HL-60/S4 treated with phorbol 12-myristate 13-acetate at 8.2 ng/mL for 4 days and 3 days (cell line): Measurements from ENCODE around the gene PLEKHH3.
"Not testable (repeated sequence)": the region's sequence is repeated elsewhere in the genome, so short reads cannot be mapped to it uniquely, and the experiment has no call there.

Experiments
- in situ Hi-C: fragments of 300-500 bp; cut with MboI; formaldehyde crosslinking; loops from 2 replicates; pipeline ENCODE4 v1.15.0; 2022; ENCODE audit warnings: low sequenced_read_pairs

Gene PLEKHH3

GRCh38 chr17:42642336-42642735 lies 34.5 kb downstream of the PLEKHH3 start:
- in situ Hi-C loops: no loop called here

- in situ Hi-C loops: no loop called here
These were observed 36.7 kb downstream of the PLEKHH3 start for GRCh38 chr17:42640121-42640520.

- in situ Hi-C loops: no loop called here
These were observed 37.2 kb downstream of the PLEKHH3 start for GRCh38 chr17:42639525-42640113.

- in situ Hi-C loops: no loop called here
These were observed 43.8 kb downstream of the PLEKHH3 start for GRCh38 chr17:42632949-42633444.

- in situ Hi-C loops: no loop called here
These were observed 47.3 kb downstream of the PLEKHH3 start for GRCh38 chr17:42629411-42630009.

GRCh38 chr17:42627032-42627764 lies 49.6 kb downstream of the PLEKHH3 start:
- in situ Hi-C loops: not testable (repeated sequence)

DNA sequence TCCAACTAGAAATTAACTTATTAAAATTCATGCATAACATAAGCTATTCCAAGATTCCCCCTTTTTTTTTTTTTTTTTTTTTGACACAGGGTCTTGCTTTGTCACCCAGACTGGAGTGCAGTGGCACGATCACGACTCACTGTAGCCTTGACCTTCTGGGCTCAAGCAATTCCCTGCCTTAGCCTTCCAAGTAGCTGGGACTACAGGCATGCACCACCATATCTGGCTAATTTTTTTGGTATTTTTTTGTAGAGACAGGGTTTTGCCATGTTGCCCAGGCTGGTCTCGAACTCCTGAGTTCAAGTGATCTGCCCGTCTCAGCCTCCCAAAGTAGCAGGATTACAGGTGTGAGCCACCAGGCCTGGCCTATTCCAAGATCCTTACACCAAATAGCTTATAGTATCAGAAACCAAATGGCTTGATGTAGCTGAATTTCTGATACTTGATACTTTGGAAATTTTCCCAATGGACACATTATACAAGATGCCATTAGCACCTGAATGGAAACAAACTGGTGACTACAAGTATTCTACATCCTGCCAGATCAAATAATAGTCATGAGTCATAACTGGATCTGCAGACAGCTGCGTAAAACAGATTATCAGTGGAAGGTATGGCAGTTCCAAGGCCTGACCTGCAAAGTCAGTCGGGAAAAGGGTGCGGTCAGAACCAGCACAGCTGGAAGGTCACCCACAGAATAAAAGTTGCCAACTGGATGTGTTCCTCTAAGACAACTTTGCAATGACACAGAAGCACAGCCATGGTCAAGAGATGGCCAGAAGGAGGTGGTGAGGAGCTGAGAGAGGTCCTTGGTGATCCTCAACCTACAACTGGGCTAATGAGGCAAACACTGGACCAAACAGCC lies 52.8 kb downstream of the PLEKHH3 start:
- in situ Hi-C loops: no loop called here

- in situ Hi-C loops: no loop called here
These were observed 53.5 kb downstream of the PLEKHH3 start for GRCh38 chr17:42623271-42623670.

DNA sequence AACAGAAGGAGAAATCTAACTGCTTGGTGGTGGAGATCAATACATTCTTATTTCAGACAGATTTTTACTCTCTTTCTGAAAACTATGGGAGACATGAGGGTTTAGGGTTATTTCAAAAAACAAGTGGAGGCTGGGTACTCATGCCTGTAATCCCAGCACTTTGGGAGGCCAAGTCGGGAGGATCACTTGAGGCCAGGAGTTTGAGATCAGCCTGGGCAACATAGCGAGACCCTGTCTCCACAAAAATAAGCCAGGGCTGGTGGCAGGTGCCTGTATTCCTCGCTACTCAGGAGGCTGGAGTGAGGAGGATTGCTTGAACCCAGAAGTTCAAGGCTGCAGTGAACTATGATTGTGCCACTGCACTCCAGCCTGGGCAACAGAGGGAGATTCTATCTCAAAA lies 54.8 kb downstream of the PLEKHH3 start:
- in situ Hi-C loops: not testable (repeated sequence)

- in situ Hi-C loops: no loop called here
These were observed 58.2 kb downstream of the PLEKHH3 start for GRCh38 chr17:42618442-42619150.

DNA sequence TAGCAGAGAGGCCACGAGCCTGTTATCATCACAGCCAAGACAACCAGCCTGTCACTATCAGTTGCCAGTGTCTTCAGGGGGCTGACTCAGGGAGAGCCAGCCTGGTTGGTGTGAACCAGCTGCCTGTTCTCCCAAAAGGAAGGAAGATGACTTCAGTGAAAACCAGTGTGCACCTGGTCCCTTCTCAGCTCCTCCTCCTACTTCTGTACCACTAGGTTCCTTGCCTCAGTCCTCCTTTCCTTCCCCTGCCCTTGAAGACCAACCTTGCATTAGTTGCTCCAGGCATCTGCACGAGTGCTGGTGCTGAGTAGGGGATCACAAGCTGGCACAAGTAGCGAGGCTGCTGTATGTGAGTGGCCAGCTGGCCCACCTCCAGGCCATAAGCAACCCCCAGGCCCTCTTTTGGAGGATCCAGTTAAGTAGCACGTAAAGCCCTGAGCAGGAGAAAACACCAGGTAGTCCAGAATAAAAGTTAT lies 58.8 kb downstream of the PLEKHH3 start:
- in situ Hi-C loops: no loop called here
